DOHH2 (cell line): ENCODE data around the gene EPB41L1.

Source experiments
- CTCF ChIP-seq: fragments of 200-600 bp; sonication (generic); IDR thresholded peaks from one replicate; pipeline ENCODE4 v1.5.1; 2014; ENCODE audit warnings: antibody characterized with exemption, mild to moderate bottlenecking, low read depth, low read length; ENCODE audit not compliant: poor library complexity, severe bottlenecking
- EZH2phosphoT487 ChIP-seq: fragments of 200-600 bp; sonication (generic); IDR thresholded peaks from 2 replicates; pipeline ENCODE4 v1.6.1; 2017; ENCODE audit warnings: borderline replicate concordance, mild to moderate bottlenecking, antibody characterized with exemption, low read length, moderate library complexity, mixed read lengths

GRCh38 chr20:36175475-36175995 lies 21.0 kb downstream of the EPB41L1 start:
- TF ChIP-seq CTCF: no peak
- no peak for TF ChIP-seq EZH2phosphoT487
